SK-N-SH treated with all-trans-retinoic acid at 6 μM for 48 hours (cell line): ENCODE results near the gene KANSL1L.
A peak's percentile ranks its signal among the peaks of the same experiment; 100 is the strongest.

ENCODE experiments used
- ATAC-seq: fragments of 200-7000 bp; cut with Tn5 transposase; 3 replicates; pipeline ENCODE4 v1.9.1; 2020; ENCODE audit warnings: mild to moderate bottlenecking, moderate library complexity
- ARNTL ChIP-seq: fragments of 450-650 bp; formaldehyde crosslinking; IDR thresholded peaks from 2 replicates; pipeline ENCODE4 v1.5.0; 2020; ENCODE audit warnings: low read depth, mild to moderate bottlenecking, moderate library complexity, borderline replicate concordance
- CSDC2 ChIP-seq: fragments of 250-450 bp; sonication (Bioruptor Pico); IDR thresholded peaks from 2 replicates; pipeline ENCODE4 v1.5.0; 2020; ENCODE audit warnings: mild to moderate bottlenecking, moderate library complexity
- ESRRG ChIP-seq: fragments of 250-450 bp; sonication (Bioruptor Pico); IDR thresholded peaks from 2 replicates; pipeline ENCODE4 v1.6.1; 2021; ENCODE audit warnings: mild to moderate bottlenecking
- GLIS3 ChIP-seq: fragments of 250-450 bp; sonication (Bioruptor Pico); IDR thresholded peaks from 2 replicates; pipeline ENCODE4 v1.5.0; 2020; ENCODE audit warnings: mild to moderate bottlenecking, moderate library complexity
- ISL1 ChIP-seq: fragments of 250-450 bp; sonication (Bioruptor Pico); IDR thresholded peaks from 2 replicates; pipeline ENCODE4 v2.1.2; 2022; ENCODE audit warnings: mild to moderate bottlenecking, moderate library complexity
- OSR1 ChIP-seq: fragments of 250-450 bp; sonication (Bioruptor Pico); IDR thresholded peaks from 2 replicates; pipeline ENCODE4 v1.8.0; 2022; ENCODE audit warnings: moderate library complexity, mild to moderate bottlenecking, inconsistent platforms
- POU6F1 ChIP-seq: fragments of 250-450 bp; sonication (Bioruptor Pico); IDR thresholded peaks from 2 replicates; pipeline ENCODE4 v1.8.0; 2021; ENCODE audit warnings: low read depth, mild to moderate bottlenecking, moderate library complexity, borderline replicate concordance
- PPARA ChIP-seq: fragments of 250-450 bp; sonication (Bioruptor Pico); IDR thresholded peaks from 2 replicates; pipeline ENCODE4 v1.5.0; 2020; ENCODE audit warnings: mild to moderate bottlenecking, borderline replicate concordance
- RARB ChIP-seq: fragments of 250-450 bp; sonication (Bioruptor Pico); IDR thresholded peaks from 2 replicates; pipeline ENCODE4 v1.8.0; 2021; ENCODE audit warnings: mild to moderate bottlenecking, moderate library complexity
- TCF4 ChIP-seq: fragments of 250-450 bp; sonication (Bioruptor Pico); IDR thresholded peaks from 2 replicates; pipeline ENCODE4 v1.8.0; 2021; ENCODE audit warnings: mild to moderate bottlenecking, moderate library complexity, borderline replicate concordance
- TOX ChIP-seq: fragments of 250-450 bp; sonication (Bioruptor Pico); IDR thresholded peaks from 2 replicates; pipeline ENCODE4 v1.8.0; 2021; ENCODE audit warnings: mild to moderate bottlenecking, moderate library complexity, borderline replicate concordance
- TSHZ2 ChIP-seq: fragments of 250-450 bp; sonication (Bioruptor Pico); IDR thresholded peaks from 2 replicates; pipeline ENCODE4 v1.5.0; 2020; ENCODE audit warnings: mild to moderate bottlenecking, moderate library complexity
- ZC3H10 ChIP-seq: fragments of 250-450 bp; sonication (Bioruptor Pico); IDR thresholded peaks from 2 replicates; pipeline ENCODE4 v1.5.1; 2021; ENCODE audit warnings: mild to moderate bottlenecking, moderate library complexity
- ZFP3 ChIP-seq: fragments of 250-450 bp; sonication (Bioruptor Pico); IDR thresholded peaks from 2 replicates; pipeline ENCODE4 v1.5.0; 2020; ENCODE audit warnings: mild to moderate bottlenecking, moderate library complexity
- ZFP30 ChIP-seq: fragments of 450-650 bp; formaldehyde crosslinking; IDR thresholded peaks from 2 replicates; pipeline ENCODE4 v1.5.0; 2022; ENCODE audit warnings: mild to moderate bottlenecking, moderate library complexity
- ZNF565 ChIP-seq: fragments of 450-650 bp; formaldehyde crosslinking; conservative IDR thresholded peaks from 2 replicates; pipeline ENCODE4 v1.5.0; 2020; ENCODE audit warnings: low read depth, mild to moderate bottlenecking, moderate library complexity
- ZNF70 ChIP-seq: fragments of 450-650 bp; formaldehyde crosslinking; IDR thresholded peaks from 2 replicates; pipeline ENCODE4 v1.5.0; 2020; ENCODE audit warnings: mild to moderate bottlenecking, moderate library complexity
- ZNF8 ChIP-seq: fragments of 450-650 bp; formaldehyde crosslinking; IDR thresholded peaks from 2 replicates; pipeline ENCODE4 v1.5.0; 2020; ENCODE audit warnings: mild to moderate bottlenecking, moderate library complexity
- TF ChIP-seq, protein P1 (sequence below): fragments of 250-450 bp; sonication (Bioruptor Pico); IDR thresholded peaks from 2 replicates; pipeline ENCODE4 v1.5.1; 2021; ENCODE audit warnings: mild to moderate bottlenecking, moderate library complexity
- TF ChIP-seq, protein P2 (sequence below): fragments of 250-450 bp; sonication (Bioruptor Pico); IDR thresholded peaks from 2 replicates; pipeline ENCODE4 v1.8.0; 2020; ENCODE audit warnings: mild to moderate bottlenecking, moderate library complexity, borderline replicate concordance
- TF ChIP-seq, protein P3 (sequence below): fragments of 250-450 bp; sonication (Bioruptor Pico); IDR thresholded peaks from 2 replicates; pipeline ENCODE4 v1.5.1; 2020; ENCODE audit warnings: low read depth, mild to moderate bottlenecking, moderate library complexity

The KANSL1L gene

DNA sequence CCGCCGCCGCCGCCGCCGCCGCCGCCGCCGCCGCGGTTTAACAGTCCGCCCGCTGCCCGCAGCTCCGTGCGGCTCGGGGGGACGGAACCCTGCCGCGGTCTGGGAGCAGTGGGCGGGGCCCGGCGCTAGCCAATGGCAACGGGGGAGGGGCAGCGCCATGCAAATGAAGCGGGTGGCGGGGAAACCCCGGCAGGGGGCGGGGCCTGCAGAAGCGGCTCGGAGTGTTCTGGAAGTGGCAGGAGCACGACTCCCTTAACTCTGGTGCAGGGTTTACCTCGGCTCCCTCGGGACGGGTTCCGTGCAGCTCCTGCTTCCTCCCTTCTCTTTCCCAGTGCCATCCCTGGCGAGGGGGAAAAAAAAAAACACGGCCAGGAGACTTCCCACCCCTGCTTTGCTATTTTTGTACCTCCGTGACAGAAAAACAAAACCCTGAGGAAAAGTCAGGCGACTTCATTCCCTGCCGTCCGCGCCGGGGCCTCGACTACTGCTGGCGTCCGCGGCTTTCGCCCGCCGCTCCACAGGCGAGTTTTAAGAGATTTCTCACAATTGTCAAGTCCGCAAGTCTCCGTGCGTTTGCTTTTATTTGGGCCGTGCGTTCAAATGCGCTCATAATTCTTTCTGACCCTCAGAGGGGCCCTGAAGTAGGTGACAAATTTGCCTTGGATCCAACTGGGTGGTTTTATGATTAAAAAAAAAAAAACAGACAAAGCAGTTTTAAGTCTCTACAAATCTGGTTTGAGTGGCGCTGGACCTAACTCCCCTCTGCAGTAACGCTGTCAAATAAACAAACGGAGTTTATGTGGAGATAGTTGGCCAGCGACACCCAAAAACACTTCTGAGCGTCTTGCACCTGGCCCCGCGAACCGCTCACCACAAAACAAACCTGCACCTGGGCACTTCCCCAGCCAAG lies at the start of gene KANSL1L:
Gene KANSL1L (minus strand): TSS at position 101 of the 910 bp plus-strand sequence. CDS start 16,827 bp downstream, outside the sequence.
- TF ChIP-seq POU6F1 (CRISPR knock-in tag) (no peak), PPARA (CRISPR knock-in tag) (no peak), ZNF70 (no peak), ZNF565 (CRISPR knock-in tag) (no peak)
- TF ChIP-seq, all 23 proteins: peak for 0
- ATAC-seq: peak; percentile 86

- TF ChIP-seq POU6F1 (CRISPR knock-in tag) (no peak), TCF4 (CRISPR knock-in tag) (no peak), RARB (CRISPR knock-in tag) (no peak), ZC3H10 (CRISPR knock-in tag) (no peak), OSR1 (no peak), CSDC2 (CRISPR knock-in tag) (no peak), ZFP30 (CRISPR knock-in tag) (no peak), ZNF8 (CRISPR knock-in tag) (no peak), GLIS3 (CRISPR knock-in tag) (no peak), TOX (CRISPR knock-in tag) (no peak), ZFP3 (CRISPR knock-in tag) (no peak), ESRRG (CRISPR knock-in tag) (no peak), ISL1 (CRISPR knock-in tag) (no peak)
- TF ChIP-seq, protein P1, sequence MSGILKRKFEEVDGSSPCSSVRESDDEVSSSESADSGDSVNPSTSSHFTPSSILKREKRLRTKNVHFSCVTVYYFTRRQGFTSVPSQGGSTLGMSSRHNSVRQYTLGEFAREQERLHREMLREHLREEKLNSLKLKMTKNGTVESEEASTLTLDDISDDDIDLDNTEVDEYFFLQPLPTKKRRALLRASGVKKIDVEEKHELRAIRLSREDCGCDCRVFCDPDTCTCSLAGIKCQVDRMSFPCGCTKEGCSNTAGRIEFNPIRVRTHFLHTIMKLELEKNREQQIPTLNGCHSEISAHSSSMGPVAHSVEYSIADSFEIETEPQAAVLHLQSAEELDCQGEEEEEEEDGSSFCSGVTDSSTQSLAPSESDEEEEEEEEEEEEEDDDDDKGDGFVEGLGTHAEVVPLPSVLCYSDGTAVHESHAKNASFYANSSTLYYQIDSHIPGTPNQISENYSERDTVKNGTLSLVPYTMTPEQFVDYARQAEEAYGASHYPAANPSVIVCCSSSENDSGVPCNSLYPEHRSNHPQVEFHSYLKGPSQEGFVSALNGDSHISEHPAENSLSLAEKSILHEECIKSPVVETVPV (CRISPR knock-in tag): no peak
- TF ChIP-seq, protein P2, sequence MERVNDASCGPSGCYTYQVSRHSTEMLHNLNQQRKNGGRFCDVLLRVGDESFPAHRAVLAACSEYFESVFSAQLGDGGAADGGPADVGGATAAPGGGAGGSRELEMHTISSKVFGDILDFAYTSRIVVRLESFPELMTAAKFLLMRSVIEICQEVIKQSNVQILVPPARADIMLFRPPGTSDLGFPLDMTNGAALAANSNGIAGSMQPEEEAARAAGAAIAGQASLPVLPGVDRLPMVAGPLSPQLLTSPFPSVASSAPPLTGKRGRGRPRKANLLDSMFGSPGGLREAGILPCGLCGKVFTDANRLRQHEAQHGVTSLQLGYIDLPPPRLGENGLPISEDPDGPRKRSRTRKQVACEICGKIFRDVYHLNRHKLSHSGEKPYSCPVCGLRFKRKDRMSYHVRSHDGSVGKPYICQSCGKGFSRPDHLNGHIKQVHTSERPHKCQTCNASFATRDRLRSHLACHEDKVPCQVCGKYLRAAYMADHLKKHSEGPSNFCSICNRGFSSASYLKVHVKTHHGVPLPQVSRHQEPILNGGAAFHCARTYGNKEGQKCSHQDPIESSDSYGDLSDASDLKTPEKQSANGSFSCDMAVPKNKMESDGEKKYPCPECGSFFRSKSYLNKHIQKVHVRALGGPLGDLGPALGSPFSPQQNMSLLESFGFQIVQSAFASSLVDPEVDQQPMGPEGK (CRISPR knock-in tag): no peak
- TF ChIP-seq, protein P3, sequence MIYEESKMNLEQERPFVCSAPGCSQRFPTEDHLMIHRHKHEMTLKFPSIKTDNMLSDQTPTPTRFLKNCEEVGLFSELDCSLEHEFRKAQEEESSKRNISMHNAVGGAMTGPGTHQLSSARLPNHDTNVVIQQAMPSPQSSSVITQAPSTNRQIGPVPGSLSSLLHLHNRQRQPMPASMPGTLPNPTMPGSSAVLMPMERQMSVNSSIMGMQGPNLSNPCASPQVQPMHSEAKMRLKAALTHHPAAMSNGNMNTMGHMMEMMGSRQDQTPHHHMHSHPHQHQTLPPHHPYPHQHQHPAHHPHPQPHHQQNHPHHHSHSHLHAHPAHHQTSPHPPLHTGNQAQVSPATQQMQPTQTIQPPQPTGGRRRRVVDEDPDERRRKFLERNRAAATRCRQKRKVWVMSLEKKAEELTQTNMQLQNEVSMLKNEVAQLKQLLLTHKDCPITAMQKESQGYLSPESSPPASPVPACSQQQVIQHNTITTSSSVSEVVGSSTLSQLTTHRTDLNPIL: no peak
- no peak for ATAC-seq
Observed at GRCh38 chr2:210215120-210215519, 43.9 kb upstream of the KANSL1L start.

- no peak for ATAC-seq
- TF ChIP-seq ARNTL (no peak), POU6F1 (CRISPR knock-in tag) (no peak), ZNF70 (no peak), ZC3H10 (CRISPR knock-in tag) (no peak), TCF4 (CRISPR knock-in tag) (no peak), TSHZ2 (CRISPR knock-in tag) (no peak)
- TF ChIP-seq, all 23 proteins: peak for 0
Observed at GRCh38 chr2:210210185-210210584, 39.0 kb upstream of the KANSL1L start.
